ENCODE results near the gene WASF1. TPM values are rescaled to one million over a fixed set of nuclear protein-coding genes. Genes with fewer than 3 reads are reported as not detected.
"Not testable (repeated sequence)": the region's sequence is repeated elsewhere in the genome, so short reads cannot be mapped to it uniquely, and the experiment has no call there.

Gene WASF1
- total and polyA plus RNA-seq, 2 experiments from 2014 or later, result 27.4 to 30.5 TPM

GRCh38 chr6:110083875-110084585, 95.4 kb downstream of the WASF1 start:
- no peaks in the 10 kb centered on the region for H3K27me3 ChIP-seq (ENCODE audit: insufficient read depth)
- H3F3A ChIP-seq (replicated peaks; ENCODE audit: low read depth), result no peaks in the 10 kb centered on the region
- no peaks in the 10 kb centered on the region for H3K79me2 ChIP-seq (replicated peaks; ENCODE audit: insufficient read depth)
- no peak overlapping the region for H3K4me3 Mint-ChIP-seq
- peak; percentile 36; the same call in 1 of the 3 replicates for ATAC-seq
- no peaks in the 10 kb centered on the region for H3K9me3 Mint-ChIP-seq
- no peaks in the 10 kb centered on the region for H3K36me3 ChIP-seq (ENCODE audit: insufficient read depth)
- no peak overlapping the region for H2AFZ ChIP-seq
- DNase-seq (ENCODE audit: low spot score), result peak; percentile 4
- H3K36me3 Mint-ChIP-seq (ENCODE audit: low read depth), result no peaks in the 10 kb centered on the region
- H3K4me2 ChIP-seq, result no peak overlapping the region
- H3K4me3 ChIP-seq, result no peak overlapping the region
- H3K27ac ChIP-seq (ENCODE audit: low read depth), result no peak overlapping the region
- no peaks in the 10 kb centered on the region for H4K20me1 ChIP-seq (replicated peaks; ENCODE audit: insufficient read depth)
- no peaks in the 10 kb centered on the region for H3K9me2 ChIP-seq (ENCODE audit: insufficient read depth)
- H3K4me1 ChIP-seq (ENCODE audit: insufficient read depth), result no peaks in the 10 kb centered on the region
- no peak overlapping the region for H3K27ac Mint-ChIP-seq
- TF ChIP-seq STAT1 (IDR thresholded peaks at IDR 0.05; ENCODE audit: unreplicated experiment) (no peak), ZNF462 (CRISPR knock-in tag; IDR thresholded peaks at IDR 0.05) (no peak)
- H3K27me3 Mint-ChIP-seq (ENCODE audit: insufficient read depth, low read depth, poor library complexity), result no peaks in the 10 kb centered on the region
- H3K4me1 Mint-ChIP-seq, result peaks cover 5% of the 10 kb centered on the region; the same call in 2 of the 3 replicates

GRCh38 chr6:110075406-110075805, 104.1 kb downstream of the WASF1 start:
- no peaks in the 10 kb centered on the region for H3K36me3 Mint-ChIP-seq (ENCODE audit: low read depth)
- TF ChIP-seq JUNB (IDR thresholded peaks at IDR 0.05; ENCODE audit: unreplicated experiment), result no peak
- TF ChIP-seq EZH2phosphoT487 (IDR thresholded peaks at IDR 0.05; ENCODE audit: unreplicated experiment), result no peak
- no peaks in the 10 kb centered on the region for H3F3A ChIP-seq (replicated peaks; ENCODE audit: low read depth)
- H3K4me1 Mint-ChIP-seq, result no peaks in the 10 kb centered on the region
- no peak overlapping the region for H3K4me3 Mint-ChIP-seq
- no peak overlapping the region for H2AFZ ChIP-seq
- no peaks in the 10 kb centered on the region for H3K9me3 Mint-ChIP-seq
- H3K9me2 ChIP-seq (ENCODE audit: insufficient read depth), result no peaks in the 10 kb centered on the region
- H3K27ac ChIP-seq (ENCODE audit: low read depth), result no peak overlapping the region
- H3K79me2 ChIP-seq (replicated peaks; ENCODE audit: insufficient read depth), result no peaks in the 10 kb centered on the region
- no peaks in the 10 kb centered on the region for H4K20me1 ChIP-seq (replicated peaks; ENCODE audit: insufficient read depth)
- DNase-seq (ENCODE audit: low spot score), result no peak
- ATAC-seq, result no peak
- H3K27me3 ChIP-seq (ENCODE audit: insufficient read depth), result no peaks in the 10 kb centered on the region
- H3K27ac Mint-ChIP-seq, result no peak overlapping the region
- H3K4me2 ChIP-seq, result no peak overlapping the region
- no peaks in the 10 kb centered on the region for H3K27me3 Mint-ChIP-seq (ENCODE audit: insufficient read depth, low read depth, poor library complexity)
- H3K4me3 ChIP-seq, result no peak overlapping the region
- no peaks in the 10 kb centered on the region for H3K4me1 ChIP-seq (ENCODE audit: insufficient read depth)
- H3K36me3 ChIP-seq (ENCODE audit: insufficient read depth), result no peaks in the 10 kb centered on the region

GRCh38 chr6:110073474-110073873, 106.0 kb downstream of the WASF1 start:
- not testable (repeated sequence) for H3K27me3 ChIP-seq (ENCODE audit: insufficient read depth); H3K27me3 Mint-ChIP-seq (ENCODE audit: insufficient read depth, low read depth, poor library complexity); H3K27ac Mint-ChIP-seq; H3K4me2 ChIP-seq; H3K36me3 ChIP-seq (ENCODE audit: insufficient read depth); H3K79me2 ChIP-seq (replicated peaks; ENCODE audit: insufficient read depth); H3K27ac ChIP-seq (ENCODE audit: low read depth); H3F3A ChIP-seq (replicated peaks; ENCODE audit: low read depth); H3K9me2 ChIP-seq (ENCODE audit: insufficient read depth); H3K9me3 Mint-ChIP-seq; H3K4me1 Mint-ChIP-seq; H4K20me1 ChIP-seq (replicated peaks; ENCODE audit: insufficient read depth); H2AFZ ChIP-seq; ATAC-seq; H3K36me3 Mint-ChIP-seq (ENCODE audit: low read depth); H3K4me3 ChIP-seq; DNase-seq (ENCODE audit: low spot score); H3K4me3 Mint-ChIP-seq; H3K4me1 ChIP-seq (ENCODE audit: insufficient read depth)

All from GM23338 (cell line).